ENCODE data around the gene PTMS. TPM values are rescaled to one million over a fixed set of nuclear protein-coding genes. Genes with fewer than 3 reads are reported as not detected.

PTMS gene
- total and polyA plus RNA-seq, 9 of the 15 experiments (the other 6 are each of a cell fraction or from before 2014, with no cell fraction given) = 5.1 to 287 (median 78.5) TPM

DNA sequence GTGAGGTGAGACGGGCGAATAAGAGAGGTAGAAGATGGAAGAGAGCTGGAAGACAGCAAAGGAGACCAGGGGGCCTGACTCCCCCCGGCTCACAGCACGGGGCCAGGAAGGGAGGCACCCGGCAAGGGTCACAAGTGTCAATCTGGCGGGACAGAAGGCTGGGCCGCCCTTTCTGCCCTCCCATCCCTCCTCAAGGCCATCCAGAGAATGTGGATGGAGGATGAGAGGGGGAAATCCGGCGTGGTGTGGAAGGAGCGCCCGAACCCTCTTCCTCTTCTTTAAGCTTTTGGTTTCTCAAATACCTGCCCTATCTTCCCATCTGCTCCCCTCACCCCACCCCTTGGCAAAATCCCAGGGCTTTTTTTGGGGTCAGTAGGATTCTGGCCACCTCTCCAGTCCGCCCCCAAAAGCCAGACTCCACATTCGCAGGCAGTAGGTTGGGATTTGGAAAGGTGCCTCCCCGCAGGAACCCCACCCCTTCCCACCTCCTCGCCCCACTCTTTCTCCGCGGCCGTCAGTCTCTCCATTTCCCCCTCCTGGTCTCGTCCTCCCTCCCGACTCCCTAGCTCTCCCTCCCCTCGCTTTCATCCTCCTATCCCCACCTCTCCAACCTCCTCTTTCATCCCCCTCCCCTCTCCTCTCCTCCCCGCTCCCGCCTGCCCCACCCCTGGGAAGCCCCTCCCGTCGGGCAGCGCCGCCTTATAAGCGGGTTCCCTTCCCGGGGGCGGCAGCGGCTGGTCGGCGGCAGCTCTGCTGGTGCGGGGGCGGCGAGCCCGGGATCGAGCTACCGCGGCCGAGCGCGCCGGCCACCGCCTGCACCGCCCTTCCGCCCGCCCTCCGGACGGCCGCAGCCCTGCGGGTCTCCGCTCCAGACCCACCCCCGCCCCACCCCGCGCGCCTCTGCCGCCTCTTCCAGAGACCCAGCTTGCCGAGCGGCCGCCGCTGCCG, at the start of gene PTMS (continued):
- TF ChIP-seq ZNF408 (CRISPR knock-in tag; IDR thresholded peaks at IDR 0.05; ENCODE audit: low read depth) = no peak
- no peak for TF ChIP-seq ARHGAP35 (IDR thresholded peaks at IDR 0.05; ENCODE audit: partially characterized antibody)
- peak; percentile 33 for TF ChIP-seq DPF2 (IDR thresholded peaks at IDR 0.05)
- TF ChIP-seq, protein P1, sequence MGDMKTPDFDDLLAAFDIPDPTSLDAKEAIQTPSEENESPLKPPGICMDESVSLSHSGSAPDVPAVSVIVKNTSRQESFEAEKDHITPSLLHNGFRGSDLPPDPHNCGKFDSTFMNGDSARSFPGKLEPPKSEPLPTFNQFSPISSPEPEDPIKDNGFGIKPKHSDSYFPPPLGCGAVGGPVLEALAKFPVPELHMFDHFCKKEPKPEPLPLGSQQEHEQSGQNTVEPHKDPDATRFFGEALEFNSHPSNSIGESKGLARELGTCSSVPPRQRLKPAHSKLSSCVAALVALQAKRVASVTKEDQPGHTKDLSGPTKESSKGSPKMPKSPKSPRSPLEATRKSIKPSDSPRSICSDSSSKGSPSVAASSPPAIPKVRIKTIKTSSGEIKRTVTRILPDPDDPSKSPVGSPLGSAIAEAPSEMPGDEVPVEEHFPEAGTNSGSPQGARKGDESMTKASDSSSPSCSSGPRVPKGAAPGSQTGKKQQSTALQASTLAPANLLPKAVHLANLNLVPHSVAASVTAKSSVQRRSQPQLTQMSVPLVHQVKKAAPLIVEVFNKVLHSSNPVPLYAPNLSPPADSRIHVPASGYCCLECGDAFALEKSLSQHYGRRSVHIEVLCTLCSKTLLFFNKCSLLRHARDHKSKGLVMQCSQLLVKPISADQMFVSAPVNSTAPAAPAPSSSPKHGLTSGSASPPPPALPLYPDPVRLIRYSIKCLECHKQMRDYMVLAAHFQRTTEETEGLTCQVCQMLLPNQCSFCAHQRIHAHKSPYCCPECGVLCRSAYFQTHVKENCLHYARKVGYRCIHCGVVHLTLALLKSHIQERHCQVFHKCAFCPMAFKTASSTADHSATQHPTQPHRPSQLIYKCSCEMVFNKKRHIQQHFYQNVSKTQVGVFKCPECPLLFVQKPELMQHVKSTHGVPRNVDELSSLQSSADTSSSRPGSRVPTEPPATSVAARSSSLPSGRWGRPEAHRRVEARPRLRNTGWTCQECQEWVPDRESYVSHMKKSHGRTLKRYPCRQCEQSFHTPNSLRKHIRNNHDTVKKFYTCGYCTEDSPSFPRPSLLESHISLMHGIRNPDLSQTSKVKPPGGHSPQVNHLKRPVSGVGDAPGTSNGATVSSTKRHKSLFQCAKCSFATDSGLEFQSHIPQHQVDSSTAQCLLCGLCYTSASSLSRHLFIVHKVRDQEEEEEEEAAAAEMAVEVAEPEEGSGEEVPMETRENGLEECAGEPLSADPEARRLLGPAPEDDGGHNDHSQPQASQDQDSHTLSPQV (IDR thresholded peaks at IDR 0.05) = no peak
- TF ChIP-seq POLR2G (IDR thresholded peaks at IDR 0.05; ENCODE audit: low read depth, low read length) = peak; percentile 78
- no peak for TF ChIP-seq IFI16 (CRISPR knock-in tag; IDR thresholded peaks at IDR 0.05)
- TF ChIP-seq, protein P2, sequence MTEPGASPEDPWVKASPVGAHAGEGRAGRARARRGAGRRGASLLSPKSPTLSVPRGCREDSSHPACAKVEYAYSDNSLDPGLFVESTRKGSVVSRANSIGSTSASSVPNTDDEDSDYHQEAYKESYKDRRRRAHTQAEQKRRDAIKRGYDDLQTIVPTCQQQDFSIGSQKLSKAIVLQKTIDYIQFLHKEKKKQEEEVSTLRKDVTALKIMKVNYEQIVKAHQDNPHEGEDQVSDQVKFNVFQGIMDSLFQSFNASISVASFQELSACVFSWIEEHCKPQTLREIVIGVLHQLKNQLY (CRISPR knock-in tag; conservative IDR thresholded peaks at IDR 0.05) = no peak
- peak; percentile 3 for TF ChIP-seq CXXC5 (CRISPR knock-in tag; IDR thresholded peaks at IDR 0.05)
- TF ChIP-seq SMARCC2 (IDR thresholded peaks at IDR 0.05; ENCODE audit: low read depth) = no peak
- TF ChIP-seq ZNF551 (CRISPR knock-in tag; IDR thresholded peaks at IDR 0.05) = no peak
- TF ChIP-seq, protein P3, sequence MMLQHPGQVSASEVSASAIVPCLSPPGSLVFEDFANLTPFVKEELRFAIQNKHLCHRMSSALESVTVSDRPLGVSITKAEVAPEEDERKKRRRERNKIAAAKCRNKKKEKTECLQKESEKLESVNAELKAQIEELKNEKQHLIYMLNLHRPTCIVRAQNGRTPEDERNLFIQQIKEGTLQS (IDR thresholded peaks at IDR 0.05) = no peak
- TF ChIP-seq, protein P3 (CRISPR knock-in tag; conservative IDR thresholded peaks at IDR 0.05) = no peak
- 0 out of 2 replicates have a peak, but pooled peaks have one; percentile 13 for TF ChIP-seq RNF2 (IDR thresholded peaks at IDR 0.05)
- TF ChIP-seq YY1 (IDR thresholded peaks at IDR 0.05; ENCODE audit: borderline replicate concordance in 1 of 3, control insufficient read depth in 1 of 3, extremely low read depth in 1 of 3, insufficient read depth in 3 of 3, insufficient read length in 1 of 3, insufficient replicate concordance in 2 of 3, low read depth in 1 of 3, low read length in 2 of 3) = peak in 2 of 3 experiments; percentile 11 to 37
- no peak for TF ChIP-seq ERF (CRISPR knock-in tag; IDR thresholded peaks at IDR 0.05)
- peak; percentile 89 for TF ChIP-seq ZBTB1 (CRISPR knock-in tag; IDR thresholded peaks at IDR 0.05; ENCODE audit: borderline replicate concordance, low read depth)
- TF ChIP-seq ZC3H8 (IDR thresholded peaks at IDR 0.05) = no peak
- TF ChIP-seq PHF20 (IDR thresholded peaks at IDR 0.05; ENCODE audit: partially characterized antibody) = no peak
- 0 out of 2 replicates have a peak, but pooled peaks have one; percentile 12 for TF ChIP-seq CREM (IDR thresholded peaks at IDR 0.05; ENCODE audit: low read depth)
- TF ChIP-seq ZSCAN32 (CRISPR knock-in tag; IDR thresholded peaks at IDR 0.05) = no peak
- TF ChIP-seq PURB (CRISPR knock-in tag; IDR thresholded peaks at IDR 0.05; ENCODE audit: low read depth) = no peak

Measured in K562 (cell line).